Activated CD4-positive, alpha-beta memory T cell treated with anti-CD3 and anti-CD28 coated beads, Interleukin-2, amount 10 ng/mL, durations not matched to agents 7 days and 5 days (primary cell): ENCODE results near the gene MAPKAPK2. TPM values are rescaled to one million over a fixed set of nuclear protein-coding genes. Genes with fewer than 3 reads are reported as not detected.

Experiments used
- CTCF ChIA-PET: fragments of 350-600 bp; sonication (Branson Sonifier 250); formaldehyde crosslinking; loops from one replicate; lab custom pipeline; 2021; ENCODE audit warnings: antibody characterized with exemption, inconsistent platforms; lab: Charles Lee
- POLR2A ChIA-PET: fragments of 350-600 bp; sonication (Branson Sonifier 250); formaldehyde crosslinking; loops from one replicate; lab custom pipeline; 2021; ENCODE audit warnings: antibody characterized with exemption; lab: Charles Lee
- DNase-seq: peaks from one replicate; pipeline ENCODE4 v3.0.0-alpha.2; 2020
- H3K27ac Mint-ChIP-seq: one replicate; pipeline ENCODE4 v1.8.0; 2021; ENCODE audit warnings: mild to moderate bottlenecking, mixed read lengths
- H3K27me3 Mint-ChIP-seq: one replicate; pipeline ENCODE4 v1.8.0; 2021; ENCODE audit warnings: mixed read lengths
- H3K36me3 Mint-ChIP-seq: one replicate; pipeline ENCODE4 v1.8.0; 2021; ENCODE audit warnings: low read depth, mixed read lengths
- H3K4me1 Mint-ChIP-seq: one replicate; pipeline ENCODE4 v1.8.0; 2021; ENCODE audit warnings: mixed read lengths
- H3K4me3 Mint-ChIP-seq: one replicate; pipeline ENCODE4 v1.8.0; 2021; ENCODE audit warnings: mild to moderate bottlenecking, mixed read lengths
- H3K9me3 Mint-ChIP-seq: one replicate; pipeline ENCODE4 v1.8.0; 2021; ENCODE audit warnings: mixed read lengths
- total RNA-seq, 2 experiments: library from RNA; stranded (reverse); gene quantifications; one replicate each; pipeline ENCODE4 v1.2.3, GENCODE V29; 2021

MAPKAPK2 gene
- total RNA-seq, 2 experiments from 2014 or later = 89.1 to 95.2 TPM

GRCh38 chr1:206716870-206717673 is 32.4 kb downstream of the MAPKAPK2 start:
- ChIA-PET CTCF (interaction anchor here (0.6 to 4.7 kb wide), 3 partner anchors 9 to 242 kb away, joined by 3 to 24 read pairs (median 20); no protein-coding TSS in a partner anchor), POLR2A (interaction anchor here (1.9 kb wide), 1 partner anchor 82 kb away, joined by 6 read pairs; the partner anchor contains the start of gene DYRK3)
- peaks cover 78% of the 10 kb centered on the region for H3K4me1 Mint-ChIP-seq
- H3K36me3 Mint-ChIP-seq = peaks cover 4% of the 10 kb centered on the region
- peak; percentile 52 for DNase-seq
- H3K27ac Mint-ChIP-seq = peak overlapping the region; percentile 80
- no peak overlapping the region for H3K4me3 Mint-ChIP-seq
- no peaks in the 10 kb centered on the region for H3K9me3 Mint-ChIP-seq
- no peaks in the 10 kb centered on the region for H3K27me3 Mint-ChIP-seq

GRCh38 chr1:206717674-206717989 is 32.9 kb downstream of the MAPKAPK2 start:
- POLR2A ChIA-PET = no interaction called here
- H3K27ac Mint-ChIP-seq = peak overlapping the region; percentile 80
- CTCF ChIA-PET = interaction anchor here (1.2 to 4.7 kb wide), 2 partner anchors 11 to 195 kb away, joined by 3 to 20 read pairs; no protein-coding TSS in a partner anchor
- no peaks in the 10 kb centered on the region for H3K9me3 Mint-ChIP-seq
- DNase-seq = no peak
- H3K4me3 Mint-ChIP-seq = no peak overlapping the region
- H3K27me3 Mint-ChIP-seq = no peaks in the 10 kb centered on the region
- peaks cover 73% of the 10 kb centered on the region for H3K4me1 Mint-ChIP-seq
- H3K36me3 Mint-ChIP-seq = peaks cover 4% of the 10 kb centered on the region

- Mint-ChIP-seq H3K9me3 (no peaks in the 10 kb centered on the region), H3K4me3 (no peak overlapping the region), H3K27ac (no peak overlapping the region), H3K4me1 (peaks cover 60% of the 10 kb centered on the region), H3K27me3 (no peaks in the 10 kb centered on the region), H3K36me3 (peaks cover 4% of the 10 kb centered on the region)
- POLR2A ChIA-PET = interaction anchor here (1.2 kb wide), 1 partner anchor 31 kb away, joined by 3 read pairs; no protein-coding TSS in a partner anchor
- no peak for DNase-seq
- CTCF ChIA-PET = interaction anchor here (1.1 to 4.7 kb wide), 3 partner anchors 11 to 193 kb away, joined by 4 to 20 read pairs (median 4); no protein-coding TSS in a partner anchor
These were observed 34.6 kb downstream of the MAPKAPK2 start for GRCh38 chr1:206719169-206719839.

GRCh38 chr1:206721454-206721853 is 36.7 kb downstream of the MAPKAPK2 start:
- Mint-ChIP-seq H3K4me3 (no peak overlapping the region), H3K36me3 (no peaks in the 10 kb centered on the region), H3K27ac (no peak overlapping the region), H3K4me1 (peaks cover 57% of the 10 kb centered on the region), H3K27me3 (no peaks in the 10 kb centered on the region), H3K9me3 (no peaks in the 10 kb centered on the region)
- CTCF ChIA-PET = interaction anchor here (1.3 to 2.1 kb wide), 3 partner anchors 13 to 191 kb away, joined by 3 to 7 read pairs (median 5); no protein-coding TSS in a partner anchor
- POLR2A ChIA-PET = no interaction called here
- DNase-seq = no peak

- DNase-seq = no peak
- Mint-ChIP-seq H3K9me3 (no peaks in the 10 kb centered on the region), H3K4me3 (no peak overlapping the region), H3K27ac (no peak overlapping the region), H3K36me3 (no peaks in the 10 kb centered on the region), H3K4me1 (peaks cover 49% of the 10 kb centered on the region), H3K27me3 (no peaks in the 10 kb centered on the region)
- ChIA-PET CTCF (interaction anchor here (0.7 to 2.1 kb wide), 9 partner anchors 10 to 195 kb away, joined by 3 to 7 read pairs (median 3); no protein-coding TSS in a partner anchor), POLR2A (no interaction called here)
These were observed 38.2 kb downstream of the MAPKAPK2 start for GRCh38 chr1:206722751-206723461.

- Mint-ChIP-seq H3K36me3 (no peaks in the 10 kb centered on the region), H3K27me3 (no peaks in the 10 kb centered on the region), H3K27ac (no peak overlapping the region), H3K4me1 (peaks cover 50% of the 10 kb centered on the region), H3K9me3 (no peaks in the 10 kb centered on the region), H3K4me3 (no peak overlapping the region)
- ChIA-PET POLR2A (no interaction called here), CTCF (interaction anchor here (0.7 to 1.9 kb wide), 6 partner anchors 10 to 189 kb away, joined by 3 to 6 read pairs (median 3); no protein-coding TSS in a partner anchor)
- DNase-seq = no peak
These were observed 38.7 kb downstream of the MAPKAPK2 start for GRCh38 chr1:206723462-206723804.

GRCh38 chr1:206723805-206724472 is 39.2 kb downstream of the MAPKAPK2 start:
- peaks cover 47% of the 10 kb centered on the region for H3K4me1 Mint-ChIP-seq
- DNase-seq = no peak
- no peaks in the 10 kb centered on the region for H3K9me3 Mint-ChIP-seq
- no peaks in the 10 kb centered on the region for H3K27me3 Mint-ChIP-seq
- H3K27ac Mint-ChIP-seq = no peak overlapping the region
- H3K36me3 Mint-ChIP-seq = peaks cover 2% of the 10 kb centered on the region
- ChIA-PET CTCF (interaction anchor here (0.7 to 3.7 kb wide), 13 partner anchors 8 to 211 kb away, joined by 3 to 83 read pairs (median 3); partner anchors contain the start of gene DYRK3), POLR2A (no interaction called here)
- no peak overlapping the region for H3K4me3 Mint-ChIP-seq

GRCh38 chr1:206725109-206725963 is 40.6 kb downstream of the MAPKAPK2 start:
- Mint-ChIP-seq H3K4me3 (no peak overlapping the region), H3K4me1 (peaks cover 54% of the 10 kb centered on the region), H3K36me3 (peaks cover 14% of the 10 kb centered on the region), H3K27ac (no peak overlapping the region), H3K27me3 (no peaks in the 10 kb centered on the region), H3K9me3 (no peaks in the 10 kb centered on the region)
- POLR2A ChIA-PET = interaction anchor here (1.1 to 1.6 kb wide), 4 partner anchors 22 to 1143 kb away, joined by 3 read pairs; no protein-coding TSS in a partner anchor
- CTCF ChIA-PET = interaction anchor here (0.6 to 3.7 kb wide), 32 partner anchors 10 to 258 kb away, joined by 3 to 83 read pairs (median 5); partner anchors contain the start of genes DYRK3, EIF2D and IL10
- DNase-seq = peak; percentile 70

- Mint-ChIP-seq H3K27ac (no peak overlapping the region), H3K4me1 (peaks cover 54% of the 10 kb centered on the region), H3K27me3 (no peaks in the 10 kb centered on the region), H3K9me3 (no peaks in the 10 kb centered on the region), H3K4me3 (no peak overlapping the region), H3K36me3 (peaks cover 34% of the 10 kb centered on the region)
- CTCF ChIA-PET = interaction anchor here (0.5 to 11.1 kb wide), 6 partner anchors 10 to 1215 kb away, joined by 3 to 276 read pairs (median 8); no protein-coding TSS in a partner anchor
- POLR2A ChIA-PET = interaction anchor here (1.3 to 1.4 kb wide), 2 partner anchors 9 to 81 kb away, joined by 3 read pairs; no protein-coding TSS in a partner anchor
- no peak for DNase-seq
These were observed 43.4 kb downstream of the MAPKAPK2 start for GRCh38 chr1:206727981-206728696.

- no peak for DNase-seq
- H3K4me3 Mint-ChIP-seq = no peak overlapping the region
- no peaks in the 10 kb centered on the region for H3K27me3 Mint-ChIP-seq
- H3K27ac Mint-ChIP-seq = no peak overlapping the region
- peaks cover 37% of the 10 kb centered on the region for H3K36me3 Mint-ChIP-seq
- H3K9me3 Mint-ChIP-seq = no peaks in the 10 kb centered on the region
- ChIA-PET POLR2A (no interaction called here), CTCF (interaction anchor here (0.5 to 11.1 kb wide), 4 partner anchors 10 to 1215 kb away, joined by 3 to 276 read pairs (median 8); no protein-coding TSS in a partner anchor)
- H3K4me1 Mint-ChIP-seq = peaks cover 54% of the 10 kb centered on the region
These were observed 43.9 kb downstream of the MAPKAPK2 start for GRCh38 chr1:206728697-206728987.

GRCh38 chr1:206729050-206729449 is 44.3 kb downstream of the MAPKAPK2 start:
- no peak for DNase-seq
- H3K9me3 Mint-ChIP-seq = no peaks in the 10 kb centered on the region
- H3K36me3 Mint-ChIP-seq = peaks cover 39% of the 10 kb centered on the region
- H3K27me3 Mint-ChIP-seq = no peaks in the 10 kb centered on the region
- H3K4me1 Mint-ChIP-seq = peaks cover 55% of the 10 kb centered on the region
- POLR2A ChIA-PET = no interaction called here
- H3K4me3 Mint-ChIP-seq = no peak overlapping the region
- H3K27ac Mint-ChIP-seq = no peak overlapping the region
- CTCF ChIA-PET = interaction anchor here (1.1 to 11.1 kb wide), 2 partner anchors 11 to 78 kb away, joined by 3 to 276 read pairs; no protein-coding TSS in a partner anchor
